Caco-2 (cell line): ENCODE data around the gene PHACTR1. TPM values are rescaled to one million over a fixed set of nuclear protein-coding genes. Genes with fewer than 3 reads are reported as not detected.

ENCODE experiments used
- BruUV-seq: library from RNA; stranded (reverse); fragments of 400-500 nt; replicated peaks from 2 replicates; lab custom pipeline; 2021; lab: Mats Ljungman, UMichigan
- CTCF ChIA-PET: fragments of 300-600 bp; sonication (Branson Sonifier 250); formaldehyde crosslinking; loops from one replicate; lab custom pipeline; 2022; ENCODE audit warnings: antibody characterized with exemption; lab: Charles Lee
- POLR2A ChIA-PET: fragments of 300-600 bp; sonication (Branson Sonifier 250); formaldehyde crosslinking; loops from one replicate; lab custom pipeline; 2022; ENCODE audit warnings: antibody characterized with exemption; lab: Charles Lee
- DNase-seq, 2 experiments: peaks; one replicate each; pipeline versions ENCODE4 v3.0.0 to v3.0.0-alpha.2; 2020 to 2022
- H3K27me3 ChIP-seq: replicated peaks from 2 replicates; pipeline ENCODE4 v1.6.0; 2011; ENCODE audit warnings: low read length; ENCODE audit not compliant: control insufficient read depth, insufficient read depth
- H3K36me3 ChIP-seq: 2 replicates; pipeline ENCODE4 v1.5.1; 2011; ENCODE audit warnings: low read length; ENCODE audit not compliant: control insufficient read depth, insufficient read depth
- H3K4me1 ChIP-seq: fragments of 250-450 bp; sonication (Bioruptor Pico); 2 replicates; pipeline ENCODE4 v1.5.1; 2020; ENCODE audit warnings: mild to moderate bottlenecking
- H3K4me3 ChIP-seq: 2 replicates; pipeline ENCODE4 v1.5.1; 2011; ENCODE audit warnings: low read depth, mild to moderate bottlenecking, control low read depth, low read length
- H3K9me3 ChIP-seq: fragments of 250-450 bp; sonication (Bioruptor Pico); 2 replicates; pipeline ENCODE4 v1.5.1; 2020; ENCODE audit warnings: mild to moderate bottlenecking, moderate library complexity
- H3K27ac Mint-ChIP-seq: one replicate; pipeline ENCODE4 v1.8.0; 2022; ENCODE audit warnings: mixed read lengths; ENCODE audit not compliant: unreplicated experiment
- H3K27me3 Mint-ChIP-seq: one replicate; pipeline ENCODE4 v1.8.0; 2022; ENCODE audit warnings: mixed read lengths; ENCODE audit not compliant: insufficient read depth, unreplicated experiment
- H3K36me3 Mint-ChIP-seq: one replicate; pipeline ENCODE4 v1.8.0; 2022; ENCODE audit warnings: mild to moderate bottlenecking, mixed read lengths; ENCODE audit not compliant: insufficient read depth, unreplicated experiment
- H3K4me1 Mint-ChIP-seq: one replicate; pipeline ENCODE4 v1.8.0; 2022; ENCODE audit warnings: low read depth, mixed read lengths; ENCODE audit not compliant: unreplicated experiment
- H3K4me3 Mint-ChIP-seq: one replicate; pipeline ENCODE4 v1.8.0; 2022; ENCODE audit warnings: mild to moderate bottlenecking, moderate library complexity, mixed read lengths; ENCODE audit not compliant: unreplicated experiment
- H3K9me3 Mint-ChIP-seq: one replicate; pipeline ENCODE4 v1.8.0; 2022; ENCODE audit warnings: mixed read lengths; ENCODE audit not compliant: unreplicated experiment
- intact Hi-C: fragments of 100-400 bp; cut with micrococcal nuclease; formaldehyde crosslinking; loops from one replicate; pipeline ENCODE4 v1.10.0; 2022; ENCODE audit not compliant: unreplicated experiment
- total RNA-seq: library from RNA; stranded (reverse); gene quantifications from 2 replicates; pipeline ENCODE4 v1.2.3, GENCODE V29; 2022
- TF ChIP-seq, protein P1 (sequence below), 2 experiments: fragments of 200-600 bp in 1 of 2; IDR thresholded peaks; 1 replicate in 1 of 2; 2 replicates in 1 of 2; pipeline versions ENCODE4 v1.5.1 to v1.8.0; 2011 to 2022; ENCODE audit warnings: antibody characterized with exemption in 1 of 2, control low read depth in 1 of 2, inconsistent platforms in 1 of 2, low read depth in 1 of 2, low read length in 1 of 2, mild to moderate bottlenecking in 1 of 2, moderate library complexity in 1 of 2; ENCODE audit not compliant: insufficient read depth in 1 of 2, severe bottlenecking in 1 of 2, unreplicated experiment in 1 of 2

The PHACTR1 gene
- total RNA-seq, 1 experiment from 2014 or later = 0.41 TPM

GRCh38 chr6:12845224-12846004 is 128.8 kb downstream of the PHACTR1 start:
- Mint-ChIP-seq H3K4me1 (no peaks in the 10 kb centered on the region), H3K36me3 (no peaks in the 10 kb centered on the region)

DNA sequence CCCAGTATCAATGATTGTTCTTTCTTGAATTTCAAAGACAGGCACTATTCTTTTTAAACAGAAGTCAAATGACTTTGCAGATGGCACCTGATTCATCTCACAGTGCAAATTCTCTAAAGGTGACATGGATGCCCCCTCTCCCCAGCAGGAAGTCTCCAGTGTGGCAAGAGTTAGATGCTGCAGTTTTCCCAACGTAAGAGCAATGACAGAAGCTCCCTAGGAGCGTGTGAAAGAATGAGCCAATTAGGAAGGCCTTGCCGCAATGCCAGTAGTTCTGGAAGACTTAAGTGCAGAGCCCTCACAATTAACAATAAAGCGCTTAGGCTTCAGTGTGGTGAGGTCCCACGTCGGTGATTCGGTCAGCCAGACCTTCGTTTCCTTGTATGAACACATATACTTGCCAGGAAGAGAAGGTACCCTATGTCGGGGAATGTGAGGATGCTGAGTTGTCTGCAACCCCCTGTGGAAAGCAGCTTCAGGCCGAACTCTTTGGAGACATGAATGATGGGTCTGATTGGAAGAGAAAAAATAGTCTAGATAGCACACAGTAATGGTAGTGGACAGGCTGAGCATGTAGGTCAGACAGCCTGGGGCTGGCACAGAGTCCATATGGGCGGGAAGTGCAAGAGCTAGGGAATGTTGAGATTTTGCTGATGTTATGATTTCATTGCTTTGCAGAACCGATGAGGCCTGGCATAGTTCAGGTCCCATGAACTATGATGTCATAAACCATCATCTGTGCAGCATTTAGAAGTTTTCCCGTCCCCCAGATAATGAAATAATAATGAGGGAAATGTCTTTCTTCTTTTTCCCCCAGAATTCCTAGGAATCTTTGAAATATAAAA is 132.6 kb downstream of the PHACTR1 start:
- Mint-ChIP-seq H3K9me3 (no peaks in the 10 kb centered on the region), H3K4me3 (no peak overlapping the region), H3K4me1 (no peaks in the 10 kb centered on the region), H3K36me3 (no peaks in the 10 kb centered on the region), H3K27me3 (peaks cover 23% of the 10 kb centered on the region), H3K27ac (no peak overlapping the region)
- Histone ChIP-seq H3K36me3 (no peaks in the 10 kb centered on the region), H3K4me3 (no peak overlapping the region), H3K27me3 (no peaks in the 10 kb centered on the region; the same call in none of the 2 replicates), H3K9me3 (no peaks in the 10 kb centered on the region), H3K4me1 (no peaks in the 10 kb centered on the region)
- ChIA-PET CTCF (no interaction called here), POLR2A (no interaction called here)
- DNase-seq = no peak
- TF ChIP-seq, protein P1, sequence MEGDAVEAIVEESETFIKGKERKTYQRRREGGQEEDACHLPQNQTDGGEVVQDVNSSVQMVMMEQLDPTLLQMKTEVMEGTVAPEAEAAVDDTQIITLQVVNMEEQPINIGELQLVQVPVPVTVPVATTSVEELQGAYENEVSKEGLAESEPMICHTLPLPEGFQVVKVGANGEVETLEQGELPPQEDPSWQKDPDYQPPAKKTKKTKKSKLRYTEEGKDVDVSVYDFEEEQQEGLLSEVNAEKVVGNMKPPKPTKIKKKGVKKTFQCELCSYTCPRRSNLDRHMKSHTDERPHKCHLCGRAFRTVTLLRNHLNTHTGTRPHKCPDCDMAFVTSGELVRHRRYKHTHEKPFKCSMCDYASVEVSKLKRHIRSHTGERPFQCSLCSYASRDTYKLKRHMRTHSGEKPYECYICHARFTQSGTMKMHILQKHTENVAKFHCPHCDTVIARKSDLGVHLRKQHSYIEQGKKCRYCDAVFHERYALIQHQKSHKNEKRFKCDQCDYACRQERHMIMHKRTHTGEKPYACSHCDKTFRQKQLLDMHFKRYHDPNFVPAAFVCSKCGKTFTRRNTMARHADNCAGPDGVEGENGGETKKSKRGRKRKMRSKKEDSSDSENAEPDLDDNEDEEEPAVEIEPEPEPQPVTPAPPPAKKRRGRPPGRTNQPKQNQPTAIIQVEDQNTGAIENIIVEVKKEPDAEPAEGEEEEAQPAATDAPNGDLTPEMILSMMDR (IDR thresholded peaks at IDR 0.05; ENCODE audit: insufficient read depth in 1 of 2, low read depth in 1 of 2, low read length in 1 of 2, severe bottlenecking in 1 of 2, unreplicated experiment in 1 of 2) = no peak
- no TSS peak for BruUV-seq
- intact Hi-C loops = no loop called here

More at GRCh38 chr6:12845224-12846004, 128.8 kb downstream of the PHACTR1 start:
- intact Hi-C loops = no loop called here
- no peaks in the 10 kb centered on the region for H3K36me3 ChIP-seq
- no TSS peak for BruUV-seq
- Mint-ChIP-seq H3K9me3 (no peaks in the 10 kb centered on the region), H3K27me3 (peaks cover 17% of the 10 kb centered on the region), H3K27ac (no peak overlapping the region), H3K4me3 (no peak overlapping the region)
- H3K4me3 ChIP-seq = no peak overlapping the region
- DNase-seq = no peak
- POLR2A ChIA-PET = no interaction called here
- H3K27me3 ChIP-seq = no peaks in the 10 kb centered on the region; the same call in 1 of the 2 replicates
- TF ChIP-seq, protein P1 (IDR thresholded peaks at IDR 0.05; ENCODE audit: insufficient read depth in 1 of 2, low read depth in 1 of 2, low read length in 1 of 2, severe bottlenecking in 1 of 2, unreplicated experiment in 1 of 2) = no peak
- CTCF ChIA-PET = no interaction called here
- no peaks in the 10 kb centered on the region for H3K9me3 ChIP-seq
- H3K4me1 ChIP-seq = no peaks in the 10 kb centered on the region

GRCh38 chr6:12849809-12850198 is 133.2 kb downstream of the PHACTR1 start:
- DNase-seq = no peak
- no TSS peak for BruUV-seq
- no peak overlapping the region for H3K27ac Mint-ChIP-seq
- no peaks in the 10 kb centered on the region; the same call in none of the 2 replicates for H3K27me3 ChIP-seq
- H3K4me3 ChIP-seq = no peak overlapping the region
- intact Hi-C loops = no loop called here
- H3K4me1 ChIP-seq = no peaks in the 10 kb centered on the region
- no peak overlapping the region for H3K4me3 Mint-ChIP-seq
- ChIA-PET CTCF (no interaction called here), POLR2A (no interaction called here)
- TF ChIP-seq, protein P1 (IDR thresholded peaks at IDR 0.05; ENCODE audit: insufficient read depth in 1 of 2, low read depth in 1 of 2, low read length in 1 of 2, severe bottlenecking in 1 of 2, unreplicated experiment in 1 of 2) = no peak
- H3K9me3 Mint-ChIP-seq = no peaks in the 10 kb centered on the region
- peaks cover 23% of the 10 kb centered on the region for H3K27me3 Mint-ChIP-seq
- no peaks in the 10 kb centered on the region for H3K9me3 ChIP-seq
- no peaks in the 10 kb centered on the region for H3K4me1 Mint-ChIP-seq
- H3K36me3 Mint-ChIP-seq = no peaks in the 10 kb centered on the region
- no peaks in the 10 kb centered on the region for H3K36me3 ChIP-seq
